Measurements from ENCODE around the gene CDK18.

Gene CDK18

DNA sequence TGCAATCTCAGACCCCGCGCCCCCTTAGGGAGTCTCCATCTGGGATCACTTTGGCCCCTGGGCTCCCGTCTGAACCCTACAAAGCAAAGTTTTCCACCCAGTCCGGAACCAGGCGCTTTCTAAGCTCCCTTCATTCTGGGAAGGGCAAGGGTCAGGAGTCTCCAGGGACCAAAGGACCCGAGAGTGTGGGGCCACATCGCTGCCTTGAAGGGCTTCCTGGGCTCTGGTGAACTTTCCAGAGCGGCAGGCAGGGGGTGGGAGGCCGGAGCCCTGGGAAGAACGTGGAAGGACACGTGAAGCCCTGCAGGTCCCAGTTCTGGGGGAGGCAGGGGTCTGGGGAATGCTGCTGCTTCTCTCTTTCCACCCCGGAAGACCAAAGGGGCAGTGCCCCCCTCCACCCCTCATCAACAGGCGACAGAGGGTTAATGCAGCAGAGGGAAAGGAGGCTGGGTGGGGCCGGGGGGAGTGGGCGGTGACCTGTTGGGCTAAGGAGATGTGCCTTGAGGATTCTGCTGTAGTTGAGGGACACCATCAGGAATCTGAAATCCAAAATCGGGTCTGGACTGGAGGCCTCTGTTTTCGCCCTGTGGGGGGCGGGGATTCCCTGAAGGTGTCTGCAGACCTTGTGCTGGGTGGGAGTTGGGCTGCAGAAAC, 734 bp downstream of the CDK18 start:
- DNase-seq (ENCODE audit: low spot score), result peak; percentile 34

DNA sequence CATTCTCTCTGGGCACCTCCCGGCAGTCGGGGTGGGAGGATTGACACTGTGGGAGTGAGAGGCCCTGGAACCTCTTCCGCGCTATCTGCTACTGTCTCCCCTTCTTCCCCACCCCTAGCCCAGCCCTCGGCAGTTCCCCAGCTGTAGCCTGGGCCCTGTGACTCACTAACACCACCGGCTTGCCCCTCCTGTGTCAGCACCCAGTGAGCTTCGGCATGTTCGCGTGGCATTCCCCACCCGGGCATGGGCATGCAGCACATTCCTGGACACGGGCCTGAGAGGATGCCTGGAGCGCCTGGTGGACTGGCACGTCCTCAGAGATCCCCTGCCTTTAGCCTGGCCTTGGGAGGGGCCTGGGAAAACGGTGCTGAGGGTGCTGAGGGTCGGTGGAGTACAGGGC, 1.3 kb downstream of the CDK18 start:
- DNase-seq (ENCODE audit: low spot score), result peak; percentile 91

DNA sequence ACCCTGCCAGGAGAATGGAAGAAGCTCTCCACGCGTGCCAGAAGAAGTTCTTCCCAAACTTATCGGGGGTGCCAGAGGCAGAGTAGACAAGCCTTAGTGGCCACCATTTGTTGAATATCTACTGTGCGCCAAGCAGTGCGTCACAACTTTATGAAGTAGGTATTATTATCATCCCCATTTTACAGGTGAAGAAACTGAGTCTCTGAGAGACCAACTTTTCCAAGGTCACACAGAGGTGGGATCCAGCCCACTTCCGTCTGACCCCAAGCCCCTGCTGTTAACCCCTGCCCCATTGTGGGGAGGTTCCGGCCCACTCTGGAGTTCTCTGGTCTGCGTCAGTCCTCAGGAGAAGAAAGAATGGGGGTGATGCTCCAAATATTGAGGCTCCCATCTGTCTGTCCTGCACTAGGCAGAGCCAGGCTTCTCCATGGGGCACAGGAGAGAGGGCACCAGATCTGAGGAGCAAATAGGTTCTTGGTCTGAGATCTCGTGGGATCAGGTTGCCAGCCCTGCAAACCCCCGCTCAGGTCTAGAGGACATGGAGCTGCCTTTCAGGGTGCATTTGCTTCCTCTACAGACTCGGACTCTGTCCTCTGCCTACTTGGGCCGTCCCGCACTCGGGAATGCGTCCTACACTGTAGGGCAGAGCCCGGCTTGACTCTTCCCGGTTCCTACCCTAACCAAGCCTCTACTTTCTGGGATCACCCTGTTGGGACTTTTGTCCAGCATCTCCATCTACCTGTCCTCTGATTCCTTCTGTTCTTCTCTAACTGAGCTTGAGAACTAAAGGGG, 2.1 kb downstream of the CDK18 start:
- DNase-seq (ENCODE audit: low spot score), result no peak

DNA sequence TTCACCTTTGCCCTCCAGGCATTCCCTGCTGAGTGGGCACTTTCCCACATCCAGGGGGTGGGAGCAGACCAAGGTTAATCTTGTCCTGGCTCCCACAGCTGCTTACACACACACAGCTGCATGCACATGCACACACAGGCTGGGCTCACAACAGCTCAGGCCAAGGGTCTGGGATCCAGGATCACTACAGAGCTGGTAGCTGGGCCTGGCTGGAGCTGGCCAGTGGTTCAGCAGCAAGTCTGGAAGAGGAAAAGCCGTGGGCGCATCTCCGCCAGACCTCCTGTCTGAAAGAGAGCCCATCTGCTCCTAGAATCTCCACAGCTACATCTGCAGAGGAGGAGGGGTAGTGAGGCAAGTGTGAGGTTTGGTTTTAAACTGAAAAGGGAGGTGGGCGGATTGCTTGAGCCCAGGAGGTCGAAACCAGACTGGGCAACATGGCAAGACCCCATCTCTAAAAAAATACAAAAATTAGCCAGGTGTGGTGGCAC, 3.8 kb downstream of the CDK18 start:
- no peak for DNase-seq (ENCODE audit: low spot score)

DNA sequence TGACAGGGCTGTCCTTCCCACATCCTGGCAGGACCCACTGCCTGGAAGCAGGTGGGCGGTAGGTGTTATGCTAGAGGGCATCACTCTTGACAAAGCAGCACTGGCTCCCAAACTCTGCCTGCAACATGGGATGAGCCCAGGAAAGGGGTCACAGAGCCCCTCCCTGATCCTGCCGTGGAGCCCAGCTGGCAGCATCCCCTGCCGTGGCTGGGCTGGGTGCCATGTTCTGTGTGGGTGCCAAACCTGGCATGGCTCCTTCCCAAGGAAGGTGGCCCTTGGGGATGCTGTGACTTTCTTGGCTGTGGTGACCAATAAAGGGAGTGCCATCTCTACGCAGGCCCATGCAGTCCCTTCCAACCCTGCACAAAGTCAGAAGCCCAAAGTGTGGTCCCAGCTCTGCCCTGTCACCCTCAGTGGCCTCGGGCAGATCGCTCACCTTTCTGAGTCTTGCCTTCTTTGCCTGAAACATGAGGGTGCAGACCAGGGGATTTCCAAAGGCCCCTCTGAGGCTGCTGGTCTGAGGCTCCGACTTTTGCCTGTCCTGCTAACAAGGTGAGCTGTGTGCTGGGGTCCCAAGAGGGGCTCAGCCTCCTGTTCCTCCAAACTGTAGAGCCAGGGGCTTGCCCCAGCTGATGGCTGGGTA, 6.0 kb downstream of the CDK18 start:
- no peak for DNase-seq (ENCODE audit: low spot score)

DNA sequence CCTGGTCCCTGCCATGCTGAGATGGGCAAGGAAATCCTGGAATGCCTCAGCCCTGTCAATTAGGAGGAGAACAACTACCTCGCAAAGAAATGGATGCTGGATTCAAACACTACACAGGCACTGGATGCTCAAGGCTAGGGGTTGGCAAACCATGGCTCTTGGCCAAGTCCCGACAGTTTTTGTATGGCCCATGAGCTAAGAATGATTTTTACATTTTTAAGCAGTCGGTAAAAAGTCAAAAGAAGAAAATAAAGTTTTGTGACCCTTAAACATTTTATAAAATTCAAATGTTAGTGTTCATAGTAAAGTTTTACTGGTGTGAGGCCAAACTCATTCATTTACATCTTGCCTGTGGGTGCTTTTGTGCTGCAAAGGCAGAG, 6.5 kb downstream of the CDK18 start:
- DNase-seq (ENCODE audit: low spot score), result no peak

DNA sequence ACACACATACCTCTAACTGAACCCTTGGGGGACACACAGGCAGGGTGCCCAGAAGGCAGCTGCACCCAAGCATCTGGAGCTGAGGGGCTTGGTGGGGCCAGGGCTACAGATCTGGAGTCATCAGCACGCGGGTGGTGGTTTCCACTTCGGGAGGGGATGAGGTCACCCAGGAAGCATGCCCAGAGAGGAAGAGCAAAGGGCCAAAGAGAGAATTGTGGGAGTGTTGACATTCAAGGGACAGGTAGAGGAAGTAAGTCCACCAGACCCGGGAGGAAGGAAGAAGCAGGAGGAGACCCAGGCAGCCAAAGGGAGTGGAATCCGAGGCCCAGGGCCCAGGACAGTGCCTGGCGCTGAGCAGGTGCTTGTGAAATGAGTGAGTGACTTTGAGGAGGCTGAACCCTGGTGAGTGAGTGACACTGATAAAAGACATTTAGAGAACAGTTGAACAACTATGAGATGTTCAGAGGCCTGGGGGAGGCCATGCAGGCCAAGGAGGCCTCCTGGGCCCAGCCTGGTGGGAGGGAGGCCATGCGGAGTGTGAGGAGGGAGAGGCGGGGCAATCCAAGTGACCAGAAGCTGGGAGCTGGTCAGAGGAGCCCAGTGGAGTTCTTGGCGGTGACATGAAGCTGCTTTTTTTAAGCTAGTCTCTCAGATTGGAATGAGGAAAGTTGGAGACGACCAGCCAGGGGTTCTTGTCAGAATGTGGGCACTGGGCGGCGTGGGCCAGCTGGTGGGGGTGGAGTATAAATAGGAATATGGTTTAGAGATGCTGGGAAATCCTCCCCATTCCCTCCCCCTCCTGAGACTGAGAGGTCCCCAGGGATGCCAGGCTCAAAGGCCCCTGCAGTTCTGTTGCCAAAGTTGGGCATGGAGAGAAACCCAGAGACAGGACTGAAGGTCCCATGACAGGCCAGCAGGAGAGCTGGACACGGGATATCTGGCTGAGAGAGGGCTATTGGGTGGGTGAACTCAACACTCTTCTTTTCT, 7.9 kb downstream of the CDK18 start:
- DNase-seq (ENCODE audit: low spot score), result peak; percentile 88

DNA sequence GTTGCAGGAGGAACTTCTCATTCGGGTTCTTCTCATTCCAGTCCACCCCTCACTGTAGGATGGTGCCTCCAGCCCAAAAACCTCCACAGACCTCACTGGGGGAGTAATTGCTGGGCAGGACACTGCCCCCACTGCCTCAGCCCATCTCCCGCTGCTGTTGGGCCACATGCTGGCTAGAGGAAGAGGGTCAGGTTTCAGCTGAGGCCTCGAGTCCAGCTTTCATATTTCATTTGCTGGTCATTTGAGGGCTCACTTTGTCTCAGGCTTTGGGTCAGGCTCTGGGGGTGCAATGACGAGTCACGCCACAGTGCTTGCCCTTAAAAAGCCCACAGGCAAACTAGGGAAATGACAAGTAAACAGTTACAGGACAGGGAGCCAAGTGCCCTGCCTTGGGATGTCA, 9.3 kb downstream of the CDK18 start:
- no peak for DNase-seq (ENCODE audit: low spot score)

DNA sequence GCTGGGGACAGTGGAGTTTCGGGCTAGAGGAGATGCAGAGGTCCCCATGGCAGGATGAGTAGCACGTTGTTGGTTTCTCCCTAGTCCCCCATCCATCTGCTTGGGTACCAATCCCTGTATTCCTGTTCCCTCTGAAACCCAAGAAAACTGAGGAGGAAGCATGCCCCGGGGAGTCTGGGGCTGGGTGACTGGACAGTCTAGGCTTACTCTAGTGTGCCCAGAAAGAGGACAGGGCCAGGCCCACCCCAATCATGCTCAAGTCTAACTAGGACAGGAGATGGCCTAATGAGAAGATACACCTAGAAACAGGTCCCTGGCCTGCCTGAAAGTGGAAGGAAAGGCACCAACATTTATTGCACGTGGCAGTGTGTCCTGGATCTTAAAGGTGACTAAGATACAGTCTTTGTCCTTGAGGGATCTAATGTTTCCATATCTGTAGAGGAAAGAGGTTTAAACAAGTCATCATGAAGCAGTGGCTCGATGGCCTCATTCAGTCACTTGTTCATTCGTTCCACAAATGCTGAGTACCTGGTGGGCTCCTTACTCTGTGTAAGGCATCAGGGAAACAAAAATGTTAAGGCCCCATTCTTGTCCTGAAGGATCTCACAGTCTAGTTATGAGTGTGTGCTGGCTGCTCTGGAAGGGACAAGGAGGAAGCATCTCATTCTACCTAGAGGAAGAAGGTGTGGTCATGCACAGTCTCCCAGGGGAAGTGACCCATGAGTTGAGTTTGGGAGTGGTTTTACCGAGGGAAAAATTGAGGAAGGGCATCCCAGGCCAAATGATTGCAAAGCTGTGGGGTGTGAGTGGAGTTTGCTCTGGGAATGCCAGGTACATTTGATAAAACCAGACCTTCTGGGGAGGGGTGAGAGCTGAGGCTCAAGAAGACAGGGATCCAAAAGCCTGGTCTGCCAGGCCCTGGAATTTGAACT, 10.0 kb downstream of the CDK18 start:
- DNase-seq (ENCODE audit: low spot score), result no peak

DNA sequence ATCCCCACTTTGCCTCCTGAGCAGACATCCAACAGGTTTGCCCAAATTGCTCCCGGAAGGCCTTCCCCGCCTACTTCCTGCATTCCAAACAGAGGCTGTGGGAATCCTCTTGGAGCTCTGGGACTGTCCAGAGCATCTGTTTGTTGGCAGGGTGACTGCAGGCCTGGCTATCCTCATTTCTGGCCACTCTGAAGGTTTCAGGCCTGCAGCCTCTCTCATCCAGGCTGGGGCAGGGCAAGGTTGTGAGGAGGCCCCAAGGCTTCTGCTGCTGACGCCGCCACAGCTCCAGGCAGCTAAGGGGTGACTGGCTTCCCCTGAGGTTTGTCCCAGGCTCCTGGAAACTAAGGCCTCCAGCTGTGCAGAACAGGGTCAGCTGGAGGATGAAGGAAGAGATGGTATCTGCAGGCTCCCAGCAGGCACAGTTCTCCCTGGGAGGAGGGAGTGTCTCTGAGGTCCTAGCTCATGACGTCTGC, 11.3 kb downstream of the CDK18 start:
- DNase-seq (ENCODE audit: low spot score), result no peak

DNA sequence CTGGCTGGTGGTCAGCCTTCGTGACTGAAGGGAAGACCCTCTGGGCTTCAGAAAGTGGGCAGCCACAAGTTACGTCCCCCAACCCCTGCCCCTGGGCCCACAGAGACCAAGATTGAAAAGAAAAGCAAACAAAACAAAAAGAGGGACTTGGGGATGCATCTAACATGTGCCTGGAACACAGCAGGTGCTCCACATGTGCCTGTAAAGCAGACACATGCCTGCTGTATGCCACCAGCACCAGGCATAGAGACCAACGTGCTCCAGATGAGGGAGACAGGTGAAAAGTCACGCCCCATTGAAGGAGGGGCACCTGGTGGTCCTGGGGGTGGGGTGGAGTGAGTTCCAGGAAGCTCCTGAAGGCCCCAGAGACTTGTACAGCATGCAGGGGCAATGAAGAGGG, 11.9 kb downstream of the CDK18 start:
- no peak for DNase-seq (ENCODE audit: low spot score)

DNA sequence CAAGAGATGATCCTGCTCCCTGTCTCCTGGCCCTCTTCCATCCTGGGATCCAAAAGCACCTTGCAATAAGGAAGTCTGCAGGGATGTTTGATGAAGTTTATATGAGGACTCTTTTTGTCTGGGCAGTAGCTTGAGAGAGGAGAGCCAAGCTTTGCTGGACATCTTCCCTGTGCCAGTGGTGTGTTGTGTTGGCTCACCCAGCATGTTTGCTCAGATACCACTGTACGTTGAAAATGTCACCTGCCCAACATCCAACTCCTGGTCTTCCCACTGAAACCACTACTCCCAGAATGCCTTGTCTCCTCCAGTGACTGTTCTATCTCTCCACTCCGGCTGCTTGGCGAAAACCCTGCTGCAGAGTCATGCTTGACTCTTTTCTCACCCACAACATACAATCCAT, 12.8 kb downstream of the CDK18 start:
- no peak for DNase-seq (ENCODE audit: low spot score)

DNA sequence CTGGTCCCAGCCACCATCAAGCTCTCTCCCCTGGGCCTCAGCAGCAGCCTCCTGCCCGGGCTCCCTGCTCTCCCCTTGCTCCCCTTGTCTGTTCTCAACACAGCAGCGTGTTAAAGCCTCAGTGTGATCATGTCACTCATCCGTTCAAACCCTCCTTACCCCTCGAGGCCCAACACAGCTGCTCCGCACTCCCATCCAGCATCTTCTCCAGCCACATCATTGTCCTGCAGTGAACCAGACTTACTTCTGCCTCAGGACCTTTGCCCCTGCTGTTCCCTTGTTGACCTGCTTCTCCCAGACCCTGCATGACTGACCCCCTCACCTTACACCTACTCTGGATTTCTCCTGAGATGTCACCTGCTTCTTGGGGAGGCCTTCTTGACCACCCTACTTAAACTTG, 13.3 kb downstream of the CDK18 start:
- no peak for DNase-seq (ENCODE audit: low spot score)

DNA sequence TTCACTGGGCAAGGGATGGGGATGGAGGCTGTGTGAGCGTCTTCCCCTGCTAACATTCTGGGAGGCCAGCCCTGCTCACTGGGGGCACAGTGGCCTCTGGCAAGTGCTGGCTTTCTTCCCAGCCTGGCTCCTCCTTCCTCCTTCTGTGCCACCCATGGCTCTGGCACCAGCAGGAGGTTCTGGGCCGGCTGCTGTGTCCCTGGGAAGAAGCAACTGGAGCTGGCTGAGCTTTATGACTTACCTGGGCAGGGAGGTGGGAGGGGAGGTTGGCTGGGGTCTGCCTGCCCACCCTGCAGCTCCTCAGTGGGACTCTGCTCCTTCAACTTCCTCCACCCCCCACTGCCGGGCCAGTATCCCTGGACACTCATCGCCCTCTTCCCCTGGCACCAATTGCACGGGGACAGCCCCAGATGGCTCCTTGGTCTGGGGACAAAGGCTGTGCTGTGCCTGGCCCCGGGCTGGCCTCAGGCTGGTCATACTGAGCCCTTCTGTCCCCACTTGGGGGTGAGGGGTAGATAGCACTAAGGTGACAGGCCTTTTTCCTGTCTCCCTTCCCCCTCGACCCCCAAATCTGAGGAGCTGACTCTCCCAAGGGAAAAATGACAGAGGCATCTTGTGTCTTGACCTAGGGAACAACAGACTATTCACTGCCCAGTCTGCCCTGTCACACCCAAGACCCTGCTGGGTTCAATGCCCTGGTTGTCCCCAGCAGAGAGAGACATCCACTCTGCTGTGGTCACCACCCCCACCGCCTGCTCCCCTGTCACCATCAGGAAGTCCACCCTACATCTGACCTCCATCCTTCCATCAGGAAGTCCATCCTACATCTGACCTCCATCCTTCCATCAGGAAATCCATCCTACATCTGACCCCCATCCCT, 14.4 kb downstream of the CDK18 start:
- DNase-seq (ENCODE audit: low spot score), result no peak

DNA sequence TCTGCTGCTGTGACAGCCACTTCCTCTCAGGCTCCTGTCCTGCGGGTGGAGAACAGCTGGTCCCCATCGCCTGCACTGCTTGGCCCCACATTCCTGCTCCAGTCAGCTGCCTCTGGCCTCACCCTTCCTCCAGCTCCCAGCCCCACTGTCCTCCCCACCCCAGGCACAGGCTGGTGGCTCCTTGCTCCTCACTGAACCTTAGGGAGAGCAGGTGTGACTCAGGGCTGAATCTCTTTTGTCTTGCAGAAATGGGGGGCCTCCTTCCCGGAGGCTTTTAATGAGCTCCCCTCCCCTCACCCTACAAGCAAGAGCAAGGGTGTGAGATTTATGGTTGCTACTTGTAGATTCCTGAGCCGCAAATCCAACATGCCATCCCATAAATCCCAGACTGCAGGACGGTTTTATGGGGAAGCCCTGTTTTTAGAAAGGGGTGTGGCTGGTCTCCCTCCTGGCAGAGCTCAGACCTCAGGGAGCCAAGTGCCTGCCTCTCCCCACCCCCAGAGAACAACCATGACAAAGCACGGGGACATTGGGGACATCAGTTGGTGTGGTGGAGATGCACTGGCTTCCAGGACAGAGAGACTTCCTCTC, 15.2 kb downstream of the CDK18 start:
- no peak for DNase-seq (ENCODE audit: low spot score)

DNA sequence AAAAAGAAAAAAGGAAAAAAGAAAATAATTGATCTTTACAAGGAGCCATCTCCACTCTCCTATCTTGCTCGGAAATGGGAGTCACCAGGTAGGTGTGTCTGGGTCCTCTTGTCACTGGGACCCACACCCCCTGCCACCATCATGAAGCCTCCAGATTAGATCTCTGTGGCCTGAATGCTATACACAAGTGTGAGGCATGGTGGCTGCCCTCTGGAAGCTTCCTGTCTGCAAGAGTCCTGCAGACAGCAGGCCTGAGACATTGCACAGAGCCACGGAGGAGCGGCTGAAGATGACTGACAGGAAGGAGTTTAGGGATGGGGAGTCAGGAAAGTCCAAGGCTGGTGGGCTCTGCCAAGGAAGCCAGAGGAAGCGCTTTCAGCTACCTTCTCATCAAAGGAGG, 16.2 kb downstream of the CDK18 start:
- no peak for DNase-seq (ENCODE audit: low spot score)

DNA sequence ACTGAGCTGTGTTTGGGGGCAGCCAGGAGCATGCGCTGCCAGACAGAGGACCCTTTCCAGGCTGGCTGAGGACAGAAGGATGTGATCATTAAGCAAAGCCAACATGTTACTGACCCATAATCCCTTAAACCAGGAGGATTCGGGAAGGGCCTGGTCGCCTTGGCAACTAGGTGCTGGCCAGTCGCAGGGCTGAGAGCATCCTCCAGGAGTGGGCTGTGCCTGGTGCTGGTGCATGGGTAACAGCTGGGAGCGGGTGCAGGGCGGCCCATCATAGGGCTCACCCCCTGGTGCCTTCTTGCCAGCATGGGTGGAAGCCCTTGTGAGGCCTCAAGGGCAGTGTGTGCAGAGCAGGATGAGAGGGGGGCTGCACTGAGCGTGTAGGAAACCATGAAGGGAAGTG, 17.2 kb downstream of the CDK18 start:
- DNase-seq (ENCODE audit: low spot score), result no peak

DNA sequence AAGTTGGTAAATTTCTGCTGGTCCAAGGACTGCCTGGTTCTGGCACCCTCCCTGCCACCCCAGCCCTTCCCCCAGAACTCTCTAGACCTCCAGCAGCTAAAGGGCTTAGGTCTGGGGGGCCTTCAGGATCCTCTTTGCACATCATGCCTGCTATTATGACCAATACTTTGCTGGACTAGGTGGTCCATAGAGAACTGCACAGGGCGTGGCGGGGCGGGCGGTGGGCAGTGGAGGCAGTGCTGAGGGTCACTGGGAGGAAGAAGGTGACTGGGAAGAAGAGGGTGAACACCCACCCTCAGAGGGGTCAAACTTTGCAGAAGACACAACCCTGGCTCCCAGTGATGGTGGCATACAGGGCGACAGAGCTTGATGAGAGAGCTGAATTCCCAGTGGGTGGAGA, 18.2 kb downstream of the CDK18 start:
- no peak for DNase-seq (ENCODE audit: low spot score)

DNA sequence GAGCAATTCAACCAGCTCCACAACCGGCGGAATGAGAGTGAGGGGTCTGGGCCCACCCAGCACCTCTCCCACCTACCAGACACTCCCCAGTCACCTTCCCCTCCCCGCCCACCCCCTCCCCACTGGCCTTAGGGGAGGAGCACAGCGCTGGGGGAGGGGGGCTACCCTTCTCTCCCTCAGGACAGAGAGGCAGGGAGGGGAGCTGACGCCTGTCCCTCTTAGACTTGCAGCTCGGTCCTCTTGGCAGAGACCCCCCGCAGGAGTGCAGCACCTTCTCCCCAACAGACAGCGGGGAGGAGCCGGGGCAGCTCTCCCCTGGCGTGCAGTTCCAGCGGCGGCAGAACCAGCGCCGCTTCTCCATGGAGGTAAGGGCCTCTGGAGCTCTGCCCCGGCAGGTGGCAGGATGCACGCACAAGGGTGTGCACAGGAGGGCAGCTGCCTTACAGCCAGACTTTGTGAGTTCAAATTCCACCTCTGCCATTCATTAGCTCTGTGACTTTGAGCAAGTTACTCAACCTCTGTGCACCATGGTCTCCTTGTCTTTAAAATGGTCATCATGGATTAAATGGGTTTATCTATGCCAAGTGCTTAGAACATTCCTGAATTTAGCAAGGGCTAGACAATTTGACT, 18.9 kb downstream of the CDK18 start:
- DNase-seq (ENCODE audit: low spot score), result no peak

Data from kidney tubule cell (primary cell).